ENCODE measurements around the gene ACLY.

GRCh38 chr17:41913798-41914197 is 5.0 kb downstream of the ACLY start:
- no peak for TF ChIP-seq CTCF (conservative IDR thresholded peaks at IDR 0.05)
- no peak for TF ChIP-seq EZH2 (IDR thresholded peaks at IDR 0.05; ENCODE audit: low read depth)

Data from PC-9 (cell line).